Occipital lobe (tissue), 1 donor: Measurements from ENCODE around the gene TMEM131L. TPM values are rescaled to one million over a fixed set of nuclear protein-coding genes. Genes with fewer than 3 reads are reported as not detected.

Experiments used
- total RNA-seq: library from RNA; depleted of rRNA; stranded (reverse); fragments of >200 nt; gene quantifications from one replicate; pipeline ENCODE4 v1.2.3, GENCODE V29; 2014

TMEM131L gene
- total RNA-seq, 1 donor from 2014 or later, result 48.7 TPM

Other genes starting within 250 kb of the TMEM131L start
- 5.1 TPM for gene MND1, start 121.7 kb upstream of the TMEM131L start, total RNA-seq
- 1.6 TPM for gene TLR2, start 217.9 kb downstream of the TMEM131L start, total RNA-seq